H1 (cell line): ENCODE measurements around the gene RNFT2. TPM values are rescaled to one million over a fixed set of nuclear protein-coding genes. Genes with fewer than 3 reads are reported as not detected.

ENCODE experiments used
- CTCF ChIA-PET: fragments of 300-600 bp; sonication (Branson Sonifier 250); formaldehyde crosslinking; loops from one replicate; lab custom pipeline; 2021; ENCODE audit not compliant: partially characterized antibody; lab: Charles Lee
- POLR2A ChIA-PET: fragments of 300-600 bp; sonication (Branson Sonifier 250); formaldehyde crosslinking; loops from one replicate; lab custom pipeline; 2021; ENCODE audit warnings: inconsistent platforms; ENCODE audit not compliant: partially characterized antibody; lab: Charles Lee
- DNase-seq, 2 experiments: peaks; one replicate each; pipeline versions ENCODE4 v3.0.0 to v3.0.0-alpha.2; 2010 to 2022; ENCODE audit warnings: low spot score in 2 of 2, low read depth in 1 of 2, mixed read lengths in 1 of 2
- FAIRE-seq: peaks from 2 replicates; lab custom pipeline; 2011; peaks lifted over from hg19 to GRCh38; lab: Jason Lieb, UNC
- H2AFZ ChIP-seq: 2 replicates; pipeline ENCODE4 v1.8.1; 2012; ENCODE audit warnings: low read length, inconsistent platforms
- H2AK5ac ChIP-seq: 2 replicates; pipeline ENCODE4 v1.6.1; 2013; ENCODE audit warnings: low read depth, low read length
- H2BK120ac ChIP-seq: replicated peaks from 2 replicates; pipeline ENCODE3; 2013; ENCODE audit warnings: low read depth, low read length, inconsistent platforms
- H2BK12ac ChIP-seq: 2 replicates; pipeline ENCODE4 v1.6.1; 2013; ENCODE audit warnings: low read depth, low read length
- H2BK15ac ChIP-seq: 2 replicates; pipeline ENCODE4 v1.6.1; 2013; ENCODE audit warnings: low read length
- H2BK20ac ChIP-seq: 2 replicates; pipeline ENCODE4 v1.6.1; 2013; ENCODE audit warnings: low read length
- H2BK5ac ChIP-seq: 2 replicates; pipeline ENCODE4 v1.6.1; 2013; ENCODE audit warnings: low read depth, low read length
- H3K14ac ChIP-seq: 2 replicates; pipeline ENCODE4 v1.6.1; 2013; ENCODE audit warnings: inconsistent platforms; ENCODE audit not compliant: insufficient read length
- H3K18ac ChIP-seq: 2 replicates; pipeline ENCODE4 v1.6.1; 2013; ENCODE audit warnings: low read length; ENCODE audit errors: extremely low read depth
- H3K23ac ChIP-seq: 2 replicates; pipeline ENCODE4 v1.6.1; 2013; ENCODE audit warnings: inconsistent platforms; ENCODE audit not compliant: insufficient read length
- H3K23me2 ChIP-seq: 2 replicates; pipeline ENCODE4 v1.6.1; 2013; ENCODE audit warnings: low read depth, low read length
- H3K27ac ChIP-seq: 2 replicates; pipeline ENCODE4 v1.6.1; 2011; ENCODE audit warnings: low read depth, low read length, inconsistent platforms
- H3K27me3 ChIP-seq, 4 experiments: replicated peaks in 1 of 4; 1 replicate in 1 of 4; 2 replicates in 3 of 4; pipeline versions ENCODE4 v1.6.1 to v1.8.1; 2011 to 2013; ENCODE audit warnings: low read length in 3 of 4, mild to moderate bottlenecking in 3 of 4, inconsistent platforms in 2 of 4, mixed read lengths in 2 of 4, moderate library complexity in 1 of 4; ENCODE audit not compliant: control insufficient read depth in 3 of 4, insufficient read depth in 3 of 4; ENCODE audit errors: extremely low read depth in 1 of 4
- H3K36me3 ChIP-seq, 4 experiments: 2 replicates each; pipeline versions ENCODE4 v1.6.1 to v1.8.1; 2011 to 2013; ENCODE audit warnings: mild to moderate bottlenecking in 4 of 4, low read length in 3 of 4, moderate library complexity in 2 of 4, control low read depth in 1 of 4, inconsistent platforms in 1 of 4; ENCODE audit not compliant: insufficient read depth in 4 of 4, control insufficient read depth in 2 of 4
- H3K4ac ChIP-seq: replicated peaks from 2 replicates; pipeline ENCODE3; 2013; ENCODE audit warnings: low read length, low read depth, mixed read lengths, inconsistent platforms; ENCODE audit not compliant: insufficient read length
- H3K4me1 ChIP-seq, 4 experiments: replicated peaks in 1 of 4; 1 replicate in 1 of 4; 2 replicates in 3 of 4; pipeline versions ENCODE4 v1.6.1 to v1.8.1; 2011 to 2013; ENCODE audit warnings: low read length in 3 of 4, inconsistent platforms in 2 of 4, mixed read lengths in 1 of 4; ENCODE audit not compliant: insufficient read depth in 4 of 4, control insufficient read depth in 3 of 4
- H3K4me2 ChIP-seq, 2 experiments: 2 replicates each; pipeline versions ENCODE4 v1.6.1 to v1.8.1; 2011 to 2013; ENCODE audit warnings: low read depth in 2 of 2, low read length in 2 of 2, control low read depth in 1 of 2, inconsistent platforms in 1 of 2, mild to moderate bottlenecking in 1 of 2; ENCODE audit not compliant: insufficient read depth in 1 of 2
- H3K4me3 ChIP-seq, 4 experiments: fragments of 200-600, 300-600 bp in 1 of 4; sonication (generic), shearing (Covaris generic), sonication (Bioruptor Twin) in 1 of 4; 2 replicates each; pipeline versions ENCODE4 v1.5.1 to v1.8.1; 2011 to 2016; ENCODE audit warnings: low read length in 4 of 4, low read depth in 3 of 4, control low read depth in 2 of 4, inconsistent platforms in 2 of 4, mild to moderate bottlenecking in 2 of 4, mixed read lengths in 1 of 4, moderate library complexity in 1 of 4; ENCODE audit not compliant: insufficient read depth in 2 of 4; ENCODE audit errors: extremely low read depth in 1 of 4
- H3K56ac ChIP-seq: replicated peaks from 2 replicates; pipeline ENCODE3; 2013; ENCODE audit warnings: low read depth, mild to moderate bottlenecking, mixed read lengths, low read length, inconsistent platforms; ENCODE audit not compliant: insufficient read length
- H3K79me1 ChIP-seq: 2 replicates; pipeline ENCODE4 v1.6.1; 2013; ENCODE audit warnings: low read depth, low read length, control low read depth
- H3K79me2 ChIP-seq, 2 experiments: 2 replicates each; pipeline versions ENCODE4 v1.6.1 to v1.8.1; 2012 to 2013; ENCODE audit warnings: low read length in 2 of 2, mild to moderate bottlenecking in 2 of 2, inconsistent platforms in 1 of 2; ENCODE audit not compliant: insufficient read depth in 2 of 2, control insufficient read depth in 1 of 2
- H3K9ac ChIP-seq, 4 experiments: replicated peaks in 1 of 4; 1 replicate in 1 of 4; 2 replicates in 3 of 4; pipeline versions ENCODE4 v1.6.1 to v1.8.1; 2011 to 2013; ENCODE audit warnings: low read depth in 3 of 4, low read length in 3 of 4, control low read depth in 2 of 4, mild to moderate bottlenecking in 2 of 4, moderate library complexity in 2 of 4, inconsistent platforms in 1 of 4; ENCODE audit errors: extremely low read depth in 1 of 4
- H3K9me3 ChIP-seq, 2 experiments: 2 replicates each; pipeline versions ENCODE4 v1.6.1 to v1.8.1; 2012 to 2013; ENCODE audit warnings: mild to moderate bottlenecking in 2 of 2, moderate library complexity in 2 of 2, control low read depth in 1 of 2, inconsistent platforms in 1 of 2, low read depth in 1 of 2, low read length in 1 of 2, mixed read lengths in 1 of 2; ENCODE audit not compliant: insufficient read depth in 2 of 2
- H4K20me1 ChIP-seq, 2 experiments: replicated peaks in 1 of 2; 2 replicates each; pipeline versions ENCODE3 to v1.8.1; 2011 to 2013; ENCODE audit warnings: inconsistent platforms in 2 of 2, low read length in 2 of 2, mild to moderate bottlenecking in 1 of 2; ENCODE audit not compliant: insufficient read depth in 2 of 2, control insufficient read depth in 1 of 2
- H4K5ac ChIP-seq: 2 replicates; pipeline ENCODE4 v1.6.1; 2013; ENCODE audit warnings: low read length, low read depth, mixed read lengths, inconsistent platforms; ENCODE audit not compliant: insufficient read length
- H4K8ac ChIP-seq: 2 replicates; pipeline ENCODE4 v1.8.0; 2013; ENCODE audit warnings: mild to moderate bottlenecking, moderate library complexity, low read length, inconsistent platforms; ENCODE audit not compliant: insufficient read depth; ENCODE audit errors: extremely low read depth
- H4K91ac ChIP-seq: replicated peaks from 2 replicates; pipeline ENCODE3; 2013; ENCODE audit warnings: low read length, mixed read lengths, inconsistent platforms; ENCODE audit not compliant: insufficient read length
- ASH2L ChIP-seq: fragments of 200-600, 300-600 bp; sonication (generic); IDR thresholded peaks from one replicate; pipeline ENCODE4 v1.7.1; 2017; ENCODE audit warnings: low read length
- EP300 ChIP-seq, 2 experiments: IDR thresholded peaks; 1 replicate in 1 of 2; 2 replicates in 1 of 2; pipeline ENCODE4 v1.6.1; 2011 to 2012; ENCODE audit warnings: low read depth in 2 of 2, low read length in 2 of 2, mild to moderate bottlenecking in 2 of 2, borderline replicate concordance in 1 of 2, inconsistent platforms in 1 of 2, moderate library complexity in 1 of 2
- FOSL1 ChIP-seq: IDR thresholded peaks from 2 replicates; pipeline ENCODE4 v1.6.1; 2011; ENCODE audit warnings: mild to moderate bottlenecking, low read depth, low read length, moderate library complexity; ENCODE audit not compliant: insufficient read depth
- HDAC2 ChIP-seq, 2 experiments: fragments of 300-600 bp in 1 of 2; sonication (generic) in 1 of 2; IDR thresholded peaks; 2 replicates each; pipeline ENCODE4 v1.6.1; 2011 to 2012; ENCODE audit warnings: low read depth in 2 of 2, low read length in 2 of 2, mild to moderate bottlenecking in 2 of 2, moderate library complexity in 2 of 2, borderline replicate concordance in 1 of 2, inconsistent platforms in 1 of 2
- KDM4A ChIP-seq: IDR thresholded peaks from one replicate; pipeline ENCODE4 v1.7.1; 2012; ENCODE audit warnings: low read depth, mild to moderate bottlenecking, moderate library complexity, low read length, inconsistent platforms; ENCODE audit not compliant: severe bottlenecking
- KDM5A ChIP-seq: fragments of 200-600 bp; IDR thresholded peaks from 2 replicates; pipeline ENCODE4 v1.7.1; 2012; ENCODE audit warnings: mild to moderate bottlenecking, low read length, inconsistent platforms, mixed read lengths
- SAP30 ChIP-seq: fragments of 300-600 bp; sonication (generic); IDR thresholded peaks from 2 replicates; pipeline ENCODE4 v1.7.1; 2012; ENCODE audit warnings: low read length, moderate library complexity, mild to moderate bottlenecking, inconsistent platforms; ENCODE audit not compliant: insufficient read depth, insufficient replicate concordance
- SP4 ChIP-seq: IDR thresholded peaks from 2 replicates; pipeline ENCODE4 v1.6.1; 2012; ENCODE audit warnings: low read length, inconsistent platforms
- TAF7 ChIP-seq: optimal IDR thresholded peaks from 2 replicates; pipeline ENCODE3; 2011; ENCODE audit warnings: low read depth, mild to moderate bottlenecking, inconsistent platforms, low read length, moderate library complexity, borderline replicate concordance
- TBP ChIP-seq: IDR thresholded peaks from 2 replicates; pipeline ENCODE4 v1.6.1; 2011; ENCODE audit warnings: low read depth, low read length, improper control_type of control experiment
- WGBS, 2 experiments: shearing (Covaris generic) in 1 of 2; methylation state at CpG; one replicate each; pipeline versions ENCODE4 v1.1.6 to v1.1.7; 2013 to 2015; ENCODE audit warnings: low lambda C conversion rate in 2 of 2, mixed read lengths in 2 of 2, inconsistent platforms in 1 of 2, low coverage in 1 of 2, missing lambda C conversion rate in 1 of 2; ENCODE audit not compliant: insufficient replicate concordance in 2 of 2, insufficient coverage in 1 of 2, insufficient read length in 1 of 2; ENCODE audit errors: extremely low coverage in 1 of 2, missing lambda C conversion rate in 1 of 2; 5-methylcytosine and 5-hydroxymethylcytosine counted together
- polyA plus RNA-seq, 7 experiments: library from polyadenylated mRNA; depleted of rRNA in 3 of 7; stranded (reverse) in 5 of 7; unstranded in 2 of 7; fragments of >200 nt in 5 of 7; fragments of 200-250 nt in 2 of 7; gene quantifications; 1 replicate in 5 of 7; 2 replicates in 1 of 7; 4 replicates in 1 of 7; pipeline versions ENCODE4 v1.2.1 to v1.2.3, GENCODE V29; 2011 to 2013; ENCODE audit warnings: missing spikeins in 2 of 7, mixed read lengths in 2 of 7
- total RNA-seq: library from RNA; stranded (reverse); fragmentation: NEBNext Ultra II Directional; extraction: Animal tissue kit (Norgen Biotek cat#: 25700); gene quantifications from 2 replicates; pipeline ENCODE4 v1.2.1, GENCODE V29; 2021
- TF ChIP-seq, protein P1 (sequence below): IDR thresholded peaks from 2 replicates; pipeline ENCODE4 v1.6.1; 2012; ENCODE audit warnings: inconsistent platforms

RNFT2 gene
- total and polyA plus RNA-seq, 2 of the 8 experiments (the other 6 are each of a cell fraction or from before 2014, with no cell fraction given), result 14.2 to 33.1 TPM

DNA sequence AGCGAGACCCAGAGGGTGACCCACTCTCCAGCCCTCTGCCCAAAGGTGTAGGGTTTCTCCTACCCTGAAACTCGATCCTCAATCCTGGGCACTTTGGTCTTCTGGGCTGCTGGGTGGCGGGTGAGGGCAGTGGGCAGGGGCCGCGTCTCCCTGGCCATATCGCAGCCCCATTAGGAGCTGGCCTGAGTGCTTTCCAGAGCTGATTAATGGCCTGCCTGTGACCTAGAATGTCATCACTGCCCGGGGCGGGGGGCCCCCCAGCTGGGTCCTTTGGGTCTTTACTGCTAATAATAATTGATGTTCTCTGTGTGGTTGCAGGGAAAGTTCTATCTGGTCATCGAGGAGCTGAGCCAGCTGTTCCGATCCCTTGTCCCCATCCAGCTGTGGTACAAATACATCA lies 95.4 kb downstream of the RNFT2 start:
- H3K4ac ChIP-seq, result no peak overlapping the region
- no peak overlapping the region for H2BK120ac ChIP-seq
- no peak overlapping the region for H3K23ac ChIP-seq
- H2AFZ ChIP-seq, result no peak overlapping the region
- H2BK20ac ChIP-seq, result no peak overlapping the region
- no peak overlapping the region for H2BK15ac ChIP-seq
- FAIRE-seq, result no peak
- no peak overlapping the region for H4K5ac ChIP-seq
- no peaks in the 10 kb centered on the region for H3K9me3 ChIP-seq
- H3K18ac ChIP-seq, result no peak overlapping the region
- no peak for DNase-seq
- no peak overlapping the region; the same call in 1 of the 2 replicates for H3K27ac ChIP-seq
- no peak overlapping the region for H4K8ac ChIP-seq
- ChIA-PET CTCF (interaction anchor here (1.0 to 2.2 kb wide), 3 partner anchors 10 to 30 kb away, joined by 3 to 7 read pairs (median 3); no protein-coding TSS in a partner anchor), POLR2A (interaction anchor here (0.5 kb wide), 1 partner anchor 546 kb away, joined by 3 read pairs; no protein-coding TSS in a partner anchor)
- no peak overlapping the region for H3K14ac ChIP-seq
- no peak overlapping the region for H3K4me3 ChIP-seq
- no peaks in the 10 kb centered on the region for H3K79me2 ChIP-seq
- WGBS, 2 experiments, result 88% methylated on average over 10 of the region's 10 CpGs; no CpG with 5 or more reads in 1 of the 2 experiments
- no peak overlapping the region for H3K4me2 ChIP-seq
- no peaks in the 10 kb centered on the region for H3K79me1 ChIP-seq
- H4K20me1 ChIP-seq, result peaks cover 0 to 2% of the 10 kb centered on the region in 2 experiments
- H2BK12ac ChIP-seq, result no peak overlapping the region
- H3K9ac ChIP-seq, result no peak overlapping the region
- H4K91ac ChIP-seq, result no peak overlapping the region
- H3K56ac ChIP-seq, result no peak overlapping the region
- H3K36me3 ChIP-seq, result peaks cover 0 to 3% (median 0%) of the 10 kb centered on the region in 4 experiments; a peak in 4 of 8 replicates
- H2AK5ac ChIP-seq, result no peak overlapping the region
- peaks cover 0 to 3% (median 0%) of the 10 kb centered on the region in 4 experiments; a peak in 1 of 7 replicates for H3K4me1 ChIP-seq
- no peaks in the 10 kb centered on the region for H3K23me2 ChIP-seq
- no peak overlapping the region for H2BK5ac ChIP-seq
- no peaks in the 10 kb centered on the region for H3K27me3 ChIP-seq
- TF ChIP-seq SP4, result no peak
- TF ChIP-seq EP300 (IDR thresholded peaks at IDR 0.05; ENCODE audit: borderline replicate concordance in 1 of 2, low read depth in 2 of 2, low read length in 2 of 2), result no peak
- no peak for TF ChIP-seq KDM5A
- no peak for TF ChIP-seq FOSL1
- no peak for TF ChIP-seq KDM4A
- TF ChIP-seq HDAC2 (IDR thresholded peaks at IDR 0.05; ENCODE audit: borderline replicate concordance in 1 of 2, low read depth in 2 of 2, low read length in 2 of 2), result no peak
- no peak for TF ChIP-seq ASH2L
- TF ChIP-seq SAP30, result no peak
- no peak for TF ChIP-seq TBP
- TF ChIP-seq, protein P1, sequence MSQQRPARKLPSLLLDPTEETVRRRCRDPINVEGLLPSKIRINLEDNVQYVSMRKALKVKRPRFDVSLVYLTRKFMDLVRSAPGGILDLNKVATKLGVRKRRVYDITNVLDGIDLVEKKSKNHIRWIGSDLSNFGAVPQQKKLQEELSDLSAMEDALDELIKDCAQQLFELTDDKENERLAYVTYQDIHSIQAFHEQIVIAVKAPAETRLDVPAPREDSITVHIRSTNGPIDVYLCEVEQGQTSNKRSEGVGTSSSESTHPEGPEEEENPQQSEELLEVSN, result no peak
- TF ChIP-seq TAF7, result no peak
